Embryonic facial prominence (tissue), 1 donor: ENCODE data around the gene KIAA0753.
"Not testable (repeated sequence)": the region's sequence is repeated elsewhere in the genome, so short reads cannot be mapped to it uniquely, and the experiment has no call there.

Experiments used
- DNase-seq: peaks from one replicate; pipeline ENCODE4 v3.0.0-alpha.2; 2016; ENCODE audit errors: extremely low spot score

KIAA0753 gene

GRCh38 chr17:6596941-6597340 is 43.6 kb downstream of the KIAA0753 start:
- DNase-seq = no peak

DNA sequence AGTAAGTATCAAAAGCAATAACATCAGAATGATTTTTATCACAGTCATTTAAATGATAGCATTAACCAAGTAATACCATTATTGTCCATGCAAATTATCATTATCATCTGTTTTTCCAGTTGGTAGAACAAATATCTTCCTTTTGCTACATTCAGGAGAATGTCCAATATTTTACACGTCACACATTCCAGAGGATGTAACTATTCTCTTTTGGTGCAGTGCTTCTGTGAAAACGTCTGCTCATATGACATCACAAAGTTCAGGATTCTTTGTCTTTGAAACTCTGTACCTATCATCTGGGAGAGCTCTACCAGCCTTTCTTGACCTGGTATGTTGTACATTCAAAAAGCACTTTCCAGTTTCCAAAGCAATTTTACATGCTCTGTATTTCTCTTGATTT is 44.0 kb downstream of the KIAA0753 start:
- no peak for DNase-seq

- DNase-seq = no peak
Measured at GRCh38 chr17:6596081-6596480, 44.4 kb downstream of the KIAA0753 start.

DNA sequence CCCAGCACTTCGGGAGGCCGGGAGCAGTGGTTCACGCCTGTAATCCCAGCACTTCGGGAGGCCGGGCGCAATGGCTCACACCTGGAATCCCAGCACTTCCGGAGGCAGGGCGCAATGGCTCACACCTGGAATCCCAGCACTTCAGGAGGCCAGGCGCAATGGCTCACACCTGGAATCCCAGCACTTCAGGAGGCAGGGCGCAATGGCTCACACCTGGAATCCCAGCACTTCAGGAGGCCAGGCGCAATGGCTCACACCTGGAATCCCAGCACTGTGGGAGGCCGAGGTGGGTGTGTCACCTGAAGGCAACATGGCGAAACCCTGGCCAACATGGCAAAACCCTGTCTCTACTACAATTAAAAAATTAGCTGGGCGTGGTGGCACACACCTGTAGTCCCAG is 47.1 kb downstream of the KIAA0753 start:
- not testable (repeated sequence) for DNase-seq

DNA sequence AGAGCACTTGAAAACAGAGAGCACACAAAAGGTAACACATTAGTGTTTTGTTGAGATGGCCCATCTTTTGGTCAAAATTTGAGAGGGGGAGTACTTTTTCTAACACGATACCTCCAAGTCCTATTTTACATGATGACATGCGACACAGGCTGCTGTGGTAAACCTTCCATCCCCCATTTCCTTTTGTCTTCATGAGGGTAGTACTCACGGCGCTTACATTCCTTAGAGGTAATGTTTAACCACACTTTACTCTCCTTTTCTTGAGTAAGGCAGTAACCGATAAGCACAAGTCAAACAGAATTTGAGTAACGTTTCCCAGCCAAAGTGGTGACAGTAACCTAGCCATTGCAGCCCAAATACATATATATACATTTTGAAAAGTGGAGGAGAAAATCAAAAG is 48.3 kb downstream of the KIAA0753 start:
- DNase-seq = no peak

DNA sequence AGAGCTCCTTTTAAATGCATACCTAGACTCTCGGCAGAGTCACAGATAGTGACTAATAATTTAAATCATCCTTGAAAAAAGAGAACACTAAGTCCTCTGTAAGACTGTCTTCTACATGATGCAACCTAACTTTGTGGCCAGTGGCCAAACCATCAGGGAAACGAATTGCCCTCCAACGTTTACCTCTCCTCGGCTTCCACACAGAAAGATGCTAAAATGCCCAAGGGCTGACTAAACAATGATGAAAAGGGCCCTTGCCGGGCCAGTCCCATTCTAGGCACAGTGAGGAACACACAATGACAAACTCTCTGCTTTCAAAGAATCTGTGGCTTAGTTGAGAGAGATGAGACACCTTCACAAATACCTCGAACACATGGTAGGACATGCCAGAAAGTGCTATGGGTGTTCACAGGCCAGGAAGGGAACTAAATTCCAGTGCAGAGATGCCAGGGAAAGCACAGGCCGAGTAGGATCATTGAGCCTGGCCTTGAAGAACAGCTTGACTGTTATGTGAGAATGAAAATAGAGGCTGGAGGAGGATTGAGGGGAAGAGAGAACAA is 48.8 kb downstream of the KIAA0753 start:
- no peak for DNase-seq

GRCh38 chr17:6589266-6589946 is 51.1 kb downstream of the KIAA0753 start:
- DNase-seq = no peak

DNA sequence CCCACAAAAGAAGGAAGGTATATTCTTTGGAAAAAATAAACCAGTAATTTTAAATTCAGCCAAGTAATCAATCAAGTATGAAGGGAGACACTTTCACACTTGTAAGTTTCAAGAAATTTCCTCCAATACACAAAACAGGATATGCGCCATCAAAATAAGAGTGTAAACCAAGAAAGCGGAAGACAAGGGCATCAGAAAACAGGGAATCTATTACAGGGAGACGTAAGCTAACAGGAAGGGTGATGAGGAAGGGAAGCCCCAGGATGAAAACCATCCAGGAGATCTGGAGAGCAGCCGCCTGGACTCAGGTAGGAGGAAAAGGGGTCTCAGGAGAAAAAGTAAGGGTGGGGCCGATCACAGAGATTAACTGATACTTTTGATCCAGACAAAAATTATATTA is 52.3 kb downstream of the KIAA0753 start:
- DNase-seq = no peak

DNA sequence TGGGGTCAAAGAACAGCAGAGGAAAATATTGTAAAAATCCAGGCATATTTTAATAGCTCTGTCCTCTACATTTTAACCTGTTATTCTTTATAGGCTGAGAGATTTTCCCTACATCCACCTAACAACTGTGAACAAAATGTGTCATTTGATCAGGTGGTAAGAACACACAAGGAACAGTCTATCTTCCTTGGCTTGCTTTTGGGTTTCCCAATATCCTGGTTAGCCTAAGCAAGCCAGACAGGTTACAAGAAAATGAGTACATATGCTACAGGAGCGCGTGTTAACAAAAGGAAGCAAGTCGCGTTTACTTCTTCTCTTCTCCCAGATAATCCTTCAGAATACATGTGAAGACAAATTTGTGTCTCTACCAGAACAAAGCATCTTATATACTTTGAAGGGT is 53.2 kb downstream of the KIAA0753 start:
- DNase-seq = no peak

DNA sequence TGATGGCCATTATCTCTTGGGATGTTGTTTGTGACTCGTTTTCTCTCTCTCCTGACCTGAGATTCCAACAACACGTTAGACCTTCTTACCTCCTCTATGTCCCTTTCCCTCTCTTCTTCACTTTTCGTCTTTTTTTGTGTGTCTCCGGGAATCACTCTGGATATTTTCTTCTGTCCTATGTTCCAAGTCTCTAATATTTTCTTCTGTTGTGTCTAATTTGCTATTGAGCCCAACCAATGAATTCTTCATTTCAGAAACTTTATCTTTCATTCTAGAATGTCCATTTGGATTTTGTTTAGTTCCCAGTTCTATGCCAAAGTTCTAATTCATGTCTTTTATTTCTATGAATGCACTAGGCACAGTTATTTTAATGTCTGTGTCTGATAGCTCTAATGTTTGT is 57.1 kb downstream of the KIAA0753 start:
- DNase-seq = no peak

DNA sequence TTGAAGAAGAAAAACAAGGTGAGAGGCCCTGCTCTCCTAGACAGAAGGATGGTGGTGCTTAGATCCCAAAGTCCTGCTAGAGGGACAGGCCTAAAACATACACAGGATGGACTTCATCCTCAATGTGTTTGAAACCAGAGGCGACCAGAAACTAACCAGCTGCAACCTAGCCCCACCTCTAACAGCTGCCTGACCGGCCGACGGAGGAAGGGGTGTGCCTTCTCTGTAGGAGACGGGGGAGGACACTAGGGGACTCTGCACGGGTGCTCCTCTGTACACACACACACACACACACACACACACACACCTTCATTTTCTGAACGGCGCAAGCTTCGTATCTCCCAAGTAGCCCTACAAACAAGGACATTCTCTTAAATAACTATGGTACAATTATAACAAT is 59.9 kb downstream of the KIAA0753 start:
- DNase-seq = no peak

GRCh38 chr17:6578491-6578890 is 62.0 kb downstream of the KIAA0753 start:
- DNase-seq = no peak

GRCh38 chr17:6577686-6578263 is 62.7 kb downstream of the KIAA0753 start:
- no peak for DNase-seq

DNA sequence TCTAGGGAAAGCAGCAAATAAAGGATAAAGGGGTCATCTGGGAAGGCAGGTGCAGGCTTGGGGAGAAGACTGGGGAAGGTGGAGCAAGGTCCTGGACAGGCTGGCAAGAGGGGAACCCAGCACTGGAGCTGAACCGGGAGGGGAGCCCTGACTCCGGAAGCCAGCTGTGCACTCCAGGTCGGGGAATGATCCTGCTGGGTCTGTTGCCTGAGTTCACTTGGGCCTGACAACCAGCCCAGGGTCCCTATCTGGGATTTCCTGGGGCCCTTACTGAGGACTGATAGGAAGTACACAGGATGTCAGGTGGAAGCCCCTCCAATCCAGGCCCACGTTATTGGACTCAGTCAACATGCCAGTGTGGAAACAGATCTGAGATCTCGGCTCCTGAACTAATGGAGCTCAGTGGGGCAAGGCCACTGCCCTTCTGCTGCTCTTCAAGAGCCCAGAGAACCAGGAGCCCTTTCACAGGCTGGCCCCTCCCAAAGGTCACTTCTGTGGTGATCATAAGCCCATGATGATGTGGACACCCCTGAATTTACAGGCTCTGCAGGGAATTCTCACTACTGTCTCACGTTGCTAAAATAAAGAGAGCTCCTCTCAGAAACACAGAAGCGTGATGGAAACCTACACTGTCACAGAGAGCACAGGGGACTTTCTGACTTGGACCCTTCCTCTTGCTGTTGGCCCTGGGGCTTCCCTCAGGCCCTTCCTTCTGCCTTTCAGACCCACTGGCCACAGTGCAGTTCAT is 64.3 kb downstream of the KIAA0753 start:
- DNase-seq = no peak

DNA sequence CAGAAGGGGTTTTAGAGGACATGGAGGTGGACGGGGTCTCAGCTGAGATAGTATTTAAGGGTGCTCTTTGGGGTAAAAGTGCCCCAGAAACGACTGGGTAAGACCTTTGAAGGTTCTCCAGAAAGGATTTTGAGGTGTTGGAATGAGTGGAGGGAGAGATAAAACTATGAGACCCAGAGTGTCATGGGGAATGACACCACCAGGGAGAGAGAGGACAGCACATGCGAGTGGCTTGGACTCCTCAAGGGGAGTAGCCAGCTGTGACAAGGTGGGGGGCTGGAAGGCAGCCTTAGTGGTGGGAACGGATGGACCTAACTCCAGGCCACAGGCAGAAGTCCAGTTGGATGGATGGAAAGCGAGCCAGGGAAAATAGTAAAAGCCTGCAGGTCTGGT is 64.9 kb downstream of the KIAA0753 start:
- no peak for DNase-seq

DNA sequence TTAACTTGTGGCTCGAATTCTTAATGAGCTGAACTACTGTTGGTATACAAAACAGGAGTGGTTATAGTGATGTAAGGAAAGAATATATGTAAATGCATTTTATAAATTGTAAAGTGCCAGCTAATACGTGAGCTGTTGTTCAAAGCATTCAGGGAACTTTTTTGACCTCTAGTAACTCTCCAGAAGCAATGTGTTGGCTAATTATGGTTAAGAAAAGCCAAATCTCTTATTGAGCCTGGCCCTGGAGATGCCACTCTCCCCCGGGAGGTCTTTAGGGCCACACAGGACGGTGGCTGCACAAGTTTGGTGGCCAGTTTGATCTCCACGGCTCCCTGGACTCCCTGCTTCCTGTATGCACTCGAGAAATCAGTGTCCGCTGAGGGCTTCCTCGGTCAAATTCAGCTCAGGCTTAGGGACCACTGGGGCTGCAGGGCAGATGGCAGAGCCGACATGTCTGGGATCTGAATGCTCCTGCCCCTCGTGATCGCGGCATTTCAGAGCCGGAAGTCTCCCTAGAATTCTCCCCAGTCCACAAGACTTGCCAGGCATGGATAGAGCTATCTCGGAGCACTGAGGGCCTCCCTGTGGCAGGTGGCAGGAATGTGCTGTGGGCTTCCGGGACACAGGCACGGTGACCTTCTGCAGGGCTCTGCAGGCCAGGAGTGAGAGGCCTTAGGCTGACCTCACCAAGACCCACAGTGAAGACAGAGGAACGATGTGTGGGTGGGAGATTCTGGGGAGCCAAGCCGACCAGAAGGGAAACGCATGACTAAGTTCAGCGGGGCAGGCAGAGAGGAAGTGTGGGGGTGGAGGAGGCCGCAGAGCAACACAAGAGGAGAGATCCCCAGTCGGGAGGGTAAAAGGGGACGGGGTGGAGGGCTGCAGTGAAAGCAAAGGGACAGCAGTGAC is 65.6 kb downstream of the KIAA0753 start:
- DNase-seq = no peak

- no peak for DNase-seq
Measured at GRCh38 chr17:6573982-6574686, 66.4 kb downstream of the KIAA0753 start.

GRCh38 chr17:6573495-6573894 is 67.0 kb downstream of the KIAA0753 start:
- not testable (repeated sequence) for DNase-seq

GRCh38 chr17:6572972-6573370 is 67.5 kb downstream of the KIAA0753 start:
- no peak for DNase-seq

DNA sequence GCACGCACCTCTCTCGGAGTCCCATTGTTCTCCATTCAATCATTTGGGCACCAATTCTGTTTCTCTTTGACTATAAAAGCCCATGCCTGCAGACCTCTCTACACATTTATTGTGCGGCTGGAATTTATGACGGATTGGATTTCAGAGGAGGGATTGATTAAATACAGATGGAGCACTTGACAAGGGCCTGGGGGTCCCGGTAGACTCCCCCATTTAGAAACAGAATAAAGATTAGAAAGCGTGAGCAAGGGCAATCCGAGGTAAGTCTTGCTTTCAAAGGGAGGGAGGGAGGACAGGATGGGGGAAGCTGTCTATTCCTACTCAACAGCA is 69.1 kb downstream of the KIAA0753 start:
- peak; percentile 11 for DNase-seq

DNA sequence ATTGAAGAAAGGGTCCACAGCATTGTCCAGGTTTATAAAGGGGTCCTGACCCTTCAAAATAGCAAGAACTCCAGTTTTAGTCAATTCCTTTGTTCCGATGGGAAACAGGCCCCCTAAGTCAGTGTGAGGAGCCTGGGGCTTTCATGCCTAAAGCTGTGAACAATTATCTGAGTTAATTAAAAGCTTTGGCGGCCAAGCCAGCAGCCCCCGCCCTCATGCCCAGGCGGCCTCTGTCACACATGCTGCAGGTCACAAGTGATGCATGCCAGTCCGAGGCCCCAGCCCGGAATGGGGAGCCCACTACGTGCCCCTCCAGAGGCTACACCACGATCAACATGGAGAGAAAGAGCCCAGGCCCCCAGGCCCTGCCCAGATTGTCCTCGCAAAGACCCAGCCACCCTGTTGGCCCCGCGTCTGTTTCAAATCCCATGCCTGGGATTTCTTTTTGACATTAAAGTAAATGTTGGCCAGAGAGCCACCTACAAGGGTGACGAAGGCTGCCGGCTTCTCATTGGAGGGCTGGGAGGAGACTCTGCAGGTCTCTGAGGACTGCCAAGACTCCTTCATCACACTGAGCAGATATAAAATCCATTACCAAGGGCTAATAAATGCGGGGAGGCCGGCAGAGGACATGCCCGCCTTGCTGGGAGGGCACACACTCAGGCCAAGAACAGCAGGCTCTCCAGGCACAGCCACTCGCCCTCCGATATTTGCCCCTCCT is 69.6 kb downstream of the KIAA0753 start:
- no peak for DNase-seq
